Neural cell (in vitro differentiated cells): ENCODE measurements around the gene WRAP73.

Experiments used
- CTCF ChIP-seq: fragments of 450-650 bp; IDR thresholded peaks from 2 replicates; pipeline ENCODE4 v1.5.1; 2014; ENCODE audit warnings: antibody characterized with exemption, mild to moderate bottlenecking, moderate library complexity; ENCODE audit not compliant: poor library complexity, severe bottlenecking
- EP300 ChIP-seq: fragments of 450-650 bp; conservative IDR thresholded peaks from 2 replicates; pipeline ENCODE4 v1.6.1; 2014; ENCODE audit warnings: antibody characterized with exemption, mild to moderate bottlenecking, moderate library complexity; ENCODE audit not compliant: poor library complexity, severe bottlenecking
- EZH2 ChIP-seq: fragments of 200-600, 300-800 bp; shearing (Covaris generic), sonication (generic); IDR thresholded peaks from 2 replicates; pipeline ENCODE4 v1.6.1; 2014; ENCODE audit warnings: antibody characterized with exemption, low read length, borderline replicate concordance, mild to moderate bottlenecking; ENCODE audit not compliant: insufficient read depth, poor library complexity, severe bottlenecking
- MXI1 ChIP-seq: fragments of 450-650 bp; conservative IDR thresholded peaks from 2 replicates; pipeline ENCODE4 v1.6.1; 2014; ENCODE audit warnings: antibody characterized with exemption, mild to moderate bottlenecking; ENCODE audit not compliant: poor library complexity, severe bottlenecking
- POLR2AphosphoS5 ChIP-seq: IDR thresholded peaks from 2 replicates; pipeline ENCODE4 v1.6.1; 2012
- RAD21 ChIP-seq: fragments of 450-650 bp; conservative IDR thresholded peaks from 2 replicates; pipeline ENCODE4 v1.6.1; 2014; ENCODE audit warnings: antibody characterized with exemption, mild to moderate bottlenecking, moderate library complexity
- REST ChIP-seq: IDR thresholded peaks from 2 replicates; pipeline ENCODE4 v1.6.1; 2012; ENCODE audit warnings: borderline replicate concordance
- SMC3 ChIP-seq: fragments of 450-650 bp; conservative IDR thresholded peaks from 2 replicates; pipeline ENCODE4 v1.6.1; 2014; ENCODE audit warnings: antibody characterized with exemption, mild to moderate bottlenecking, moderate library complexity; ENCODE audit not compliant: poor library complexity
- TAF1 ChIP-seq: IDR thresholded peaks from 2 replicates; pipeline ENCODE4 v1.6.1; 2012; ENCODE audit warnings: low read depth

- TF ChIP-seq CTCF = peak; percentile 93
- peak; percentile 98 for TF ChIP-seq SMC3
- TF ChIP-seq EZH2 = no peak
- no peak for TF ChIP-seq TAF1
- no peak for TF ChIP-seq POLR2AphosphoS5
- no peak for TF ChIP-seq EP300
- no peak for TF ChIP-seq REST
- TF ChIP-seq RAD21 = peak; percentile 86
- no peak for TF ChIP-seq MXI1
Measured at GRCh38 chr1:3618881-3619671, 30.8 kb downstream of the WRAP73 start.
